ENCODE measurements around the gene PKDREJ.

The PKDREJ gene

GRCh38 chr22:46262449-46263215 lies 511 bp downstream of the PKDREJ start:
- DNase-seq: no peak

- DNase-seq: no peak
Measured at GRCh38 chr22:46260038-46260437, 3.1 kb downstream of the PKDREJ start.

- no peak for DNase-seq
Measured at GRCh38 chr22:46259374-46259773, 3.8 kb downstream of the PKDREJ start.

- no peak for DNase-seq
Measured at GRCh38 chr22:46256358-46256958, 6.7 kb downstream of the PKDREJ start.

GRCh38 chr22:46251816-46252380 lies 11.2 kb downstream of the PKDREJ start:
- no peak for DNase-seq

GRCh38 chr22:46251266-46251665 lies 11.9 kb downstream of the PKDREJ start:
- no peak for DNase-seq

DNA sequence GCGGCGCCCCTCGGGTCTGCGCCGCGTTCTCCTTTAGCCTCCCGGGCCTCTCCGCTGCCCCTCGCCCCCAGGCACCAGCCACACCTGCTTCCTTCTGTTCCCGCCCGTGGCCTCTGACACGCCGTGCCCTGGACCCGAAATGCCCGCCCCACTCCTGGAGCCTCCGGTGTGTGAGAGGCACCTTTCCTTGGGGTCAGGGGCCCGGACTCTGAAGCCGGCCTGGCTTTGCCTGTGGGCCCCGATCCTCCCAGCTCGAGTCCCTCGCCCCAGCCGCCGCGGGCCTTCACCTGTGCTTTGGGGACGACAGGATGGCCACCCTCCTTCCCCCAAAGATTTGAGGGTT lies 12.4 kb downstream of the PKDREJ start:
- DNase-seq: no peak

DNA sequence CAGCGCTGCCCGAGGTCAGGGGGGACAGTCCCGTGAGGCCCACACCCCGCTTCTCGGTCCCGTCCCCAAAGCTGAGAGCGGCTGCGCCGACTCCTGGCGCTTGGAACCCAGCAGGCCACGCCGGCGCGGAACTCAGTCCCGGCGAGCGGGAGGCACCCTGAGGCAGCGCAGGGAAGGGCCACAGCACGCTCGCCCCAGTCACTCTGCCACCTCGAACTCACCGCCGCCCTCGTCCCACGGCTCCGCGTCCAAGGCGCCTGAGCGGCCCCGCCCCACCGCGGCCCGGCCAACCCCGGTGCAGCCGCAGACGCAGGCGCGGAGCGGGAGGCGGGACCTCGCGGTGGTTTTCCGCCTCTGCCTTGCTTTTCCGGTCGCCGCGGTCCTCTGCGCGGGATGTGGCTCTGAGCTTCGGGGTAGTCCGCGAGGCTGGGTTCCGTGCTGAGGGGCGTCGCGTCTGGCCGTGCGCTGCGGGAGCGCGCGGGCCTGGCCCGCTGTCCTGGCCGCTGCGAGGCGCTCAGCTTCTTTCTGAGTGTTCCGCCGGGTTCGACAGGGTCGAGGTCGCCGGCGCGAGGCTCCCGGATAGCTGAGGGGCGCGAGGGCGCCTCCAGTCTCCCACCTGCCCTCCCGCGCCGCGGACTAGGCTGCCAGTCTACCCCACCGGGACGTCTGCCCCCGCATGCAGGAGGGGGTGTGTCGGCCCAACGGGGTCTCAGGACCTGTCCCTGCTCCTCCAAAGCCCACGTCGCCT lies 12.9 kb downstream of the PKDREJ start, which contains the start of gene CDPF1:
Gene CDPF1, minus strand, starts transcription at position 259 of the 748 bp plus-strand sequence. CDS start 2,009 bp downstream, outside the sequence.
- peak; percentile 61 for DNase-seq

DNA sequence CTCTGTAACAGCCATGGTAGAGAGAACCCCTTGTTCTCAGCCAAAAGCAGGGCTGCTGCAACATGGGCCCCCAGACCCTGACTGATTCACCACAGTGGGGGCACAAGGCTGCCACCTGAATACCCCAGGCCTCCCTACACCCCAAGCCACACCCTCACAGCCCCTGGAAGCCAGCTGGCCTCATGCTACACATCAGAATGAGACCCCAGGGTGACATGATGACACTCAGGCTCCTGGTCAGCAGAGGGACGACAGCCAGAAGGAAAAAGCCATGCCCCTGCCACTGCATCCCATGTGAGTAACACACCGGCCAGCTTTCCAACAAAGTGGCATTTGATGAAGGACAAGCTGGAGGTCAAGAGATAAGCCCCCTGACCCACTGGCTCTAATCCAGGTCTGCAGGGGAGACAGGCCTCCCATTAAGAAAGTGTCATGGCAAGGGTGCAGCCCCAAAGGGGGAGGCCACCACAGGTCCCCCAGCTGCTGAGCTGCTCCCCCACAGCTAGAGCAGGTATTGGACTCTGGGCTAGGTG lies 15.6 kb downstream of the PKDREJ start:
- DNase-seq: no peak

DNA sequence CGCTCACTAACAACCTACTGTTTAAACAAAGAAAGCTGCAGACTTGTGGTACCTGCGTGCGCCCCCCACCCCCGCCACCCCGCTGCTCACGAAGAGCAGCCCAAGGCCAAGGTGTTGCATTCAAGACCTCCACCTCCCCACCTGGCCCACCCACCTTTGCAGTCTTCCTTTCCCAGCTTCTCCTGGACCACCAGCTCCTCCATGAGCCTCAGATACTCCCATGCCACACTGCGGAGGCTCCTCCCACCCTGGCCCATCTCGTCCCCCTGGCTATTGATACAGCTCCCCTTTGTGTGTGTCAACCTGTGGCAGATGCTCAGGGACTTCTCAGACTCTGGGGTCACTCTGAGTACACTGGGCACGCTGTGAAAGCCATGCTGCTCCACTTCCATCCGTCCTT lies 17.0 kb downstream of the PKDREJ start:
- DNase-seq: no peak

GRCh38 chr22:46245511-46245910 lies 17.6 kb downstream of the PKDREJ start:
- no peak for DNase-seq

DNA sequence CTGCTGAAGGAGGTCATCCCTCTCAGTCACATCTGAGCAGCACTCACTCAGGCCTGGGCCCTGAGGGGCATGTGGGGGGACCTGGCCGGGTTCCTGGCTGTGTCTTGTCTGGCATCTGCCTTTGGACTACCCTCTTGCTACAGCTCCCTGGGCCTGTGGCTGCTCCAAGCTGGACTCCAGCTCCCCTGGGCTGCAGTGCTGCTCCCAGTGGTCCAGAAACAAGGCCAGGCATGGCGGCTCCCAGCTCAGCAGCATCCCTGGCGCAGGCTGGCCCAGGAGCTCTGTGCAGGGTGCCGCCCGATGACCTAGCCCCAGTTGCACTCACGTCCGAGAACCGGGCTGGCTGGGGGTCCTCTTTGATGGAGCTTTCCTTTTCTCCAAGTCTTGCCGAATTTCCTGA lies 18.4 kb downstream of the PKDREJ start:
- DNase-seq: no peak

DNA sequence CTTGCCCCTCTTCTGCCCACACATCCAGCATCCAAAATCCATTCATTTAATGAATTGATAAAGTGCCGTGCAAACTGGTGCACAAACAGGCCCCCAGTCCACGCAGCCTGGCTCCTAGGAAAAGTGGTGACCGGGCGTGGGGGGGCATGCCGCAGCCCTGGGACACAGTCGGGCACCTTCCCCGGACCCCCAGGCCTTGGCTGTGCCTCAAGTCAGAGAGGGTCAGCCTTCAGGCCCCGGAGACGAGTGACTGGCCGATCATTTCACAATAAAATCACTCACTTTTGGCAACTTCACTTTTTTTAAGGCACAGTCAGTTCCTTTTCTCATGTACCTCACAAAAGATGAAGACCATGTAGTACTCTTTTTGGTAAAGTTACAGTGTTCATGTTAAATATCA lies 21.1 kb downstream of the PKDREJ start:
- no peak for DNase-seq

DNA sequence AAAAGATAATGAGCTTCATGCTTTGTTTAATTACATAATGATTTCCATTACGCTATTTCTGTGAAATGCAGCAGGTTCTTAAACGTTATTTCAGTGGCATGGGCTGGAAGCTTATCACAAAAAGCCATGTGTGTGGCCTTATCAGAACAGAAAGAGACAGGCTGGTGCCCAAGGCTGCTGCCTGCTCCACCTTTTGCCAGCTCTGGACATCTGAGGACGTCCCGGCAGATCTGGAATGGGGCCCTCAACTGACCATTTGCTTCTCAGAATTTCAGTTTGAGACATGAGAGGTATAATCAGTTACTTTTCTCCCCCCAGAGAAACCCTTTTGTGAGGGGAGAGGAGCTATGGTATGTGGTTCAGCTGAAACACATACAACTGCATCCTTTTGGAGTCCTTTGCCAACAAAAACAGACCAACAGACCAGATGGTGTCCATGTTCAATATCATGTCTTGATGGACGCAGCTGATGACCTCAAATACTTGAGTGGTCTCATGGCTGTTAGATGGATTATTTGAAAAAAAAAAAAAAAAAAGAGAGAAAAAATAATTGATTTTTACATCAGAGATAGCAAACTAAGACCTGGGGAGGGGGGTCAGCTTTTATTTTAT lies 21.6 kb downstream of the PKDREJ start:
- no peak for DNase-seq

DNA sequence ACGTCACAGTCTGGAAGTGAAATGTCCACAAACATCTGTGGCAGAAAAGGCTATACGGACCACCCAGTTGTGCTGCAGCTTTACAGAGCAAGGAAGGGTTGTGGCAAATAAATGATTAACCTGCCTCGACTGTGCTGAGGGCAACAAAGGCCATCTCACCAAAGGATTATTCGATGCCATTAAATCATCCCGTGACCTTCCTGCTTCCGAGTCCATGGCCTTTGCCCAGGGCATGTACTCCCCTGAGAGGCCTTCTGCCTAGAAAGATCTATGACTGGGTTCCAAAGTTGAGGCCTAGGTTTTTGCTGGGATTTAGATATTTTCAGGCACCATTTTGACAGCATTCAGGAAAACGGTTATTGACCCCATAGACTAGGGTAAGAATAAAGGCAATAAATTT lies 22.2 kb downstream of the PKDREJ start:
- DNase-seq: no peak

DNA sequence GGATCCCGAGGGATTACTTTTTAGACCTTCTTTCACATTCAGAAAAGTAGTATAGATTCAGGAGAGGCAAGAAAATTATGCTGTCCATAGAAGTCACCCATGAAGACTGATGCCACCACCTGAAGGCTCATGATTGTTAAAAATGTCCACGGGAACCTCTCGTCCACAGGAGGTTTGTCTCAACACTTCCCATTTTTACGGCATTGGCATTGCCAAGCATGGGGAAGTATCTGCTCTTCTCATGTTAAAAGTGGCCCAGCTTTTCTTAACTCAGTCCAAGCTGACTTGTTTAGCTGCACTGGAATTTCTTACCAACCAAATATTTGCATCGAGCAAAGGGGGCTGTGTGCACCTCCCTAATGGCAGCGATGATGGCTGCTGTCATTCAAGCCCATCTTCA lies 22.6 kb downstream of the PKDREJ start:
- no peak for DNase-seq

DNA sequence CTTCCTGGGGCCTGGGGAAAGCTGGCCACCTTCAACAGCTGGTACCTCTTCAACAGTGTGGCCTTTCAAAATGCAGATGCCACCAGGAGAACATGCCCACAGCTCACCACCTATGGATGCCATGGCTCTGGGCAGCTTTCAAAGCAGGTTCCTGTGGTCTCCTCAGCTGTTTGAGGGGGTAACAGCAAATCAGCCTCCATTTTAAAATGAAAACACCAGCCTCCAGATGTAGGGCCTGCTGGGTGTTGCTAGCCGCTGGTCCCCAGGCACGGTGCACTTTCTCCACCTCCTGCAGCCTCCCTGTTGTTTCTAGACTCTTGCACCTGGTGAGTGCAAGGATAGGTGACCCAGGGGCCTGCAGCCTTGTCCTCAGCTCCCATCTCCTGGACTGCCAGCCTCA lies 23.1 kb downstream of the PKDREJ start:
- DNase-seq: no peak

GRCh38 chr22:46239261-46240048 lies 23.7 kb downstream of the PKDREJ start:
- no peak for DNase-seq

DNA sequence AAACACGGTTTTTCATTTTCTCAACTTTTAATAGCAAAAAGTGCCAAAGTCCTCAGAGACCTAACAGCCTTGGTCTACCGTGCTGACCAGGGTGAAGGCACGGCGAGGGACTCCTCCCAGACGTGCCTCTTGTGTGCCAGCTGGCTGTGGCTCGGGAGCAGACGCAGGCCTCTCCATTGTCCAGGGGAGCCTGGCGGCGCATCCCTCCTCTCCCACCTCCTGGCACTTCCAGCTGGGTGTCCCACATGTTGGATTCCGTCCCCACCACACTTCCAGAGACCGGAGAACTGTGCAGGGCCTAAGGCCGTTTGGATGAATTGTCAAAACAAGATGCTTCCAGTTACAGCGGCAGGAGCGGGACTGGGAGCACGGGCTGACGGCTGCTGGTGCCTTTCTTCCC lies 24.6 kb downstream of the PKDREJ start:
- no peak for DNase-seq

DNA sequence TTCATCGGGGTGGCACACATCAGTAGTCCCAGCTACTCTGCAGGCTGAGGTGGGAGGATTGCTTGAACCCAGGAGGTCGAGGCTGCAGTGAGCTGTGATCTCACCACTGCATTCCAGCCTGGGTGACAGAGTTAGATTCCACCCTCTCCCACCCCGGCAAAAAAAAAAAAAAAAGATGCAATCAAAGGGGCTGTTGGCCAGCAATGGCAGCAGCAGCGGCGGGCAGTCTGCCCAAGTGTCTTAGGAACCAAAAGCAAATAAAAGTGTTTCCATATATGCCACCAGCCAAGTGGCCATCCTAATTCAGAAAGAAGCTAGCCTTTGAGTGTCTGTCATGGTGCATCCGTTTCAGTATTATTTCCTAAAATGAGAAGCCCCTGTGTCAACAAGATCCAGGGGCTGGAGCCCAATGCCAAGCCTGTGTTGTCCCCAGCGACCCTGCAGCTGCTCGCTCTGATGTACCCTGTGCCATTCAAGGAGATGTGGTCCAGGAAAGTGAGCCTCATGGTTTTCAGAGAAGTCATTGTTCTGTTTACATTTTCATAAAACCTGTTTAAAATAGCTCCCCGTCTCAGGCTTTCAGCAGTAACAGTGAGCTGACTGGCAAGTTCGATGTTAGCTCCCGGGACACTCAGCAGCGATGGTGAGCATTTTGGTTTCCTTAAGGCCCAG lies 25.6 kb downstream of the PKDREJ start:
- DNase-seq: no peak

- DNase-seq: no peak
Measured at GRCh38 chr22:46234969-46235368, 28.2 kb downstream of the PKDREJ start.

DNA sequence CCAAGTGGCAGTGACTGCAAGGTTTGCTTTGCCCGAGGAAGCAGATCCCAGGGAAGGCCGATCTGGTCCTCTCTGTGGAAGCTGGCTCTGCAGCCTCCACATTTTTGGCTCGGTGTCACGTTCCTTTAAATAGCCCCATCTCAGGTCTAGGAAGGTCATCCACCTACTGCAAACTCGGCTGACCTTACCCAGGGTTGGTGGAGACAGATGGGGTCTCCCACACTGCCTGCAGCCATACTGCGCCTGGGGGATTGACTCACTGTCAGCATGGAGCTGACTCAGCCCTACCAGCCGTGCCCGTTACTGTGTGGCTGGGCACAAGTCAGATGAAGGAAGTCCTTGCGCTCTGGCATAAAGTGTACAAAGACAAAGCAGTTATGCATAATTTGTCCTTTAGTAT lies 29.9 kb downstream of the PKDREJ start:
- no peak for DNase-seq

All from NCI-H774 (cell line).